Epithelial cell of esophagus (primary cell): ENCODE results near the gene GPBAR1.
A peak's percentile ranks its signal among the peaks of the same experiment; 100 is the strongest.

Experiments used
- DNase-seq: peaks from one replicate; pipeline ENCODE4 v3.0.0; 2010; ENCODE audit warnings: low read depth
- H3K4me3 ChIP-seq: 2 replicates; pipeline ENCODE4 v1.5.1; 2011; ENCODE audit warnings: mild to moderate bottlenecking, low read length, control low read depth
- CTCF ChIP-seq: IDR thresholded peaks from 2 replicates; pipeline ENCODE4 v1.5.1; 2011; ENCODE audit warnings: low read depth, mild to moderate bottlenecking, low read length, control low read depth, inconsistent platforms; ENCODE audit not compliant: insufficient read depth; ENCODE audit errors: missing control alignments

GPBAR1 gene

GRCh38 chr2:218229851-218230250 lies 31.0 kb upstream of the GPBAR1 start:
- no peak for TF ChIP-seq CTCF
- H3K4me3 ChIP-seq = no peak overlapping the region
- peak; percentile 82 for DNase-seq

- H3K4me3 ChIP-seq = no peak overlapping the region
Measured at GRCh38 chr2:218230882-218231281, 29.9 kb upstream of the GPBAR1 start.

GRCh38 chr2:218233543-218233942 lies 27.3 kb upstream of the GPBAR1 start:
- DNase-seq = no peak
- no peak overlapping the region for H3K4me3 ChIP-seq
- no peak for TF ChIP-seq CTCF

More at GRCh38 chr2:218230882-218231281, 29.9 kb upstream of the GPBAR1 start:
- DNase-seq = peak; percentile 41
- peak; percentile 48 for TF ChIP-seq CTCF

- H3K4me3 ChIP-seq = no peak overlapping the region
- DNase-seq = no peak
- TF ChIP-seq CTCF = no peak
Measured at GRCh38 chr2:218234521-218234920, 26.3 kb upstream of the GPBAR1 start.

- H3K4me3 ChIP-seq = no peak overlapping the region
- no peak for TF ChIP-seq CTCF
- DNase-seq = no peak
Measured at GRCh38 chr2:218235017-218235416, 25.8 kb upstream of the GPBAR1 start.

- DNase-seq = no peak
- H3K4me3 ChIP-seq = no peak overlapping the region
- no peak for TF ChIP-seq CTCF
Measured at GRCh38 chr2:218236829-218237228, 24.0 kb upstream of the GPBAR1 start.

GRCh38 chr2:218238887-218239286 lies 21.9 kb upstream of the GPBAR1 start:
- no peak for TF ChIP-seq CTCF
- H3K4me3 ChIP-seq = no peak overlapping the region
- no peak for DNase-seq
